WTC11 (cell line): ENCODE data around the gene GART. TPM values are rescaled to one million over a fixed set of nuclear protein-coding genes. Genes with fewer than 3 reads are reported as not detected.

Experiments used
- ATAC-seq: fragments of 200-7000 bp; cut with Tn5 transposase; 2 replicates; pipeline ENCODE4 v1.10.0; 2021; ENCODE audit warnings: mild to moderate bottlenecking, moderate library complexity
- CTCF ChIA-PET: fragments of 300-600 bp; sonication (Branson Sonifier 250); formaldehyde crosslinking; loops from one replicate; lab custom pipeline; 2021; ENCODE audit warnings: antibody characterized with exemption; lab: Charles Lee
- POLR2A ChIA-PET: fragments of 350-600 bp; sonication (Branson Sonifier 250); formaldehyde crosslinking; loops from one replicate; lab custom pipeline; 2021; ENCODE audit warnings: antibody characterized with exemption; lab: Charles Lee
- DNase-seq: peaks from one replicate; pipeline ENCODE4 v3.0.0; 2021; ENCODE audit warnings: low spot score
- H3K27ac Mint-ChIP-seq: 2 replicates; pipeline ENCODE4 v1.8.0; 2021; ENCODE audit warnings: mixed read lengths
- H3K27me3 Mint-ChIP-seq: 2 replicates; pipeline ENCODE4 v1.8.0; 2021; ENCODE audit warnings: low read depth, mild to moderate bottlenecking, moderate library complexity, mixed read lengths
- H3K36me3 Mint-ChIP-seq: 2 replicates; pipeline ENCODE4 v1.8.0; 2021; ENCODE audit warnings: mixed read lengths
- H3K4me1 Mint-ChIP-seq: 2 replicates; pipeline ENCODE4 v1.8.0; 2022; ENCODE audit warnings: mixed read lengths
- H3K4me3 Mint-ChIP-seq: 2 replicates; pipeline ENCODE4 v1.8.0; 2021; ENCODE audit warnings: mild to moderate bottlenecking, moderate library complexity, mixed read lengths
- H3K9me3 Mint-ChIP-seq: 2 replicates; pipeline ENCODE4 v1.8.0; 2021; ENCODE audit warnings: mixed read lengths
- AR ChIP-seq: fragments of 250-450 bp; sonication (Bioruptor Pico); IDR thresholded peaks from 2 replicates; pipeline ENCODE4 v1.9.0; 2021; ENCODE audit warnings: mild to moderate bottlenecking
- CBFB ChIP-seq: sonication (generic); formaldehyde crosslinking; IDR thresholded peaks from 2 replicates; pipeline ENCODE4 v1.8.1; 2022; ENCODE audit warnings: mild to moderate bottlenecking, low read depth, missing genetic modification reagents
- E2F4 ChIP-seq: sonication (generic); formaldehyde crosslinking; IDR thresholded peaks from 2 replicates; pipeline ENCODE4 v1.8.1; 2022; ENCODE audit warnings: low read depth, mild to moderate bottlenecking, moderate library complexity, missing genetic modification reagents, borderline replicate concordance
- ELF4 ChIP-seq: sonication (generic); formaldehyde crosslinking; IDR thresholded peaks from 2 replicates; pipeline ENCODE4 v1.8.1; 2022; ENCODE audit warnings: low read depth, mild to moderate bottlenecking, moderate library complexity, missing genetic modification reagents
- FOXP1 ChIP-seq: sonication (generic); formaldehyde crosslinking; IDR thresholded peaks from 2 replicates; pipeline ENCODE4 v1.8.0; 2022; ENCODE audit warnings: missing genetic modification reagents, mild to moderate bottlenecking, moderate library complexity, borderline replicate concordance
- GTF2I ChIP-seq: fragments of 250-450 bp; sonication (Bioruptor Pico); conservative IDR thresholded peaks from 2 replicates; pipeline ENCODE4 v1.4.0; 2021; ENCODE audit warnings: mild to moderate bottlenecking
- OVOL2 ChIP-seq: fragments of 250-450 bp; sonication (Bioruptor Pico); IDR thresholded peaks from 2 replicates; pipeline ENCODE4 v1.9.0; 2021; ENCODE audit warnings: mild to moderate bottlenecking, borderline replicate concordance
- PREB ChIP-seq: sonication (generic); formaldehyde crosslinking; IDR thresholded peaks from 2 replicates; pipeline ENCODE4 v1.8.1; 2022; ENCODE audit warnings: mild to moderate bottlenecking, missing genetic modification reagents, moderate library complexity, borderline replicate concordance
- PRRX2 ChIP-seq: fragments of 250-450 bp; sonication (Bioruptor Pico); IDR thresholded peaks from 2 replicates; pipeline ENCODE4 v1.8.0; 2021; ENCODE audit warnings: mild to moderate bottlenecking
- SMAD3 ChIP-seq: sonication (generic); formaldehyde crosslinking; IDR thresholded peaks from 2 replicates; pipeline ENCODE4 v1.8.0; 2022; ENCODE audit warnings: missing genetic modification reagents, mild to moderate bottlenecking, borderline replicate concordance
- ZNF219 ChIP-seq: sonication (generic); formaldehyde crosslinking; IDR thresholded peaks from 2 replicates; pipeline ENCODE4 v1.8.0; 2023; ENCODE audit warnings: missing genetic modification reagents, mild to moderate bottlenecking, borderline replicate concordance
- ZNF232 ChIP-seq: sonication (generic); formaldehyde crosslinking; IDR thresholded peaks from 2 replicates; pipeline ENCODE4 v1.8.0; 2022; ENCODE audit warnings: mild to moderate bottlenecking, missing genetic modification reagents
- ZNF532 ChIP-seq: fragments of 250-450 bp; sonication (Bioruptor Pico); IDR thresholded peaks from 2 replicates; pipeline ENCODE4 v1.9.0; 2021; ENCODE audit warnings: mild to moderate bottlenecking, borderline replicate concordance
- ZNF671 ChIP-seq: fragments of 250-450 bp; sonication (Bioruptor Pico); IDR thresholded peaks from 2 replicates; pipeline ENCODE4 v1.8.0; 2021; ENCODE audit warnings: mild to moderate bottlenecking
- total RNA-seq: library from RNA; stranded (reverse); gene quantifications from 3 replicates; pipeline ENCODE4 v1.2.3, GENCODE V29; 2021
- TF ChIP-seq, protein P1 (sequence below): sonication (generic); formaldehyde crosslinking; IDR thresholded peaks from 2 replicates; pipeline ENCODE4 v1.8.0; 2022; ENCODE audit warnings: mild to moderate bottlenecking, missing genetic modification reagents
- TF ChIP-seq, protein P2 (sequence below): sonication (generic); formaldehyde crosslinking; IDR thresholded peaks from 2 replicates; pipeline ENCODE4 v1.8.0; 2023; ENCODE audit warnings: missing genetic modification reagents
- TF ChIP-seq, protein P3 (sequence below): sonication (generic); formaldehyde crosslinking; IDR thresholded peaks from 2 replicates; pipeline ENCODE4 v1.8.1; 2023; ENCODE audit warnings: mild to moderate bottlenecking, missing genetic modification reagents, moderate library complexity
- TF ChIP-seq, protein P4 (sequence below): sonication (generic); formaldehyde crosslinking; IDR thresholded peaks from 2 replicates; pipeline ENCODE4 v1.8.1; 2023; ENCODE audit warnings: mild to moderate bottlenecking, missing genetic modification reagents, moderate library complexity

GART gene
- total RNA-seq, 1 experiment from 2014 or later: 223 TPM

DNA sequence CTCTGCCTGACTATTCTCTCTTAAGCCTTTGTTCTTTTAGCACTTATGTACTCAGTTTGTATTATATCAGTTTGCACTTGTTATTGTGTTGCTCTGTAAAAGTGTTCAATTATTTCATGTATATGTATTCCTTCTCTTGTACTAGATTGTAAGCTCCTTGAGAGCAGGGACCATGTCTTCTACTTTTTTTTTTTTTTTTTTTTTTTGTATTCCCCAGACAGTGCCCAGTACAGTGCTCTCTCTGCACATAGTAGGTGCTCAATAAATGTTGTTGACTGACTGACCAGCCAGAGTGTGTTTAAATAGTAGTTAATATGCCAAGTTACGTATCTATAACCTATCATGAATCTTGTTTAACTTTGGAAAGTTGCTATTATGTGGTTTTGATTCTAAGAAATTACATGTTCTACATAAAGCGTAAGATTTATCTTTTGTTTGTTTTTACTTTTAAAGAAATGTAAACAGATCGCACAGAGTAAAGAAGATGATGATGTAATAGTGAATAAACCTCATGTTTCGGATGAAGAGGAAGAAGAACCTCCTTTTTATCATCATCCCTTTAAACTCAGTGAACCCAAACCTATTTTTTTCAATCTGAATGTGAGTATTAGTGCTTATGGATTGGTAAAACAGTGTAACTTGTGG is 17.0 kb upstream of the GART start:
- no peak for ATAC-seq
- peaks cover 77% of the 10 kb centered on the region for H3K36me3 Mint-ChIP-seq
- TF ChIP-seq, protein P1, sequence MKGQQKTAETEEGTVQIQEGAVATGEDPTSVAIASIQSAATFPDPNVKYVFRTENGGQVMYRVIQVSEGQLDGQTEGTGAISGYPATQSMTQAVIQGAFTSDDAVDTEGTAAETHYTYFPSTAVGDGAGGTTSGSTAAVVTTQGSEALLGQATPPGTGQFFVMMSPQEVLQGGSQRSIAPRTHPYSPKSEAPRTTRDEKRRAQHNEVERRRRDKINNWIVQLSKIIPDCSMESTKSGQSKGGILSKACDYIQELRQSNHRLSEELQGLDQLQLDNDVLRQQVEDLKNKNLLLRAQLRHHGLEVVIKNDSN (CRISPR knock-in tag): no peak
- TF ChIP-seq OVOL2 (CRISPR knock-in tag) (no peak), GTF2I (CRISPR knock-in tag) (no peak), PRRX2 (no peak), CBFB (CRISPR knock-in tag) (no peak), E2F4 (CRISPR knock-in tag) (no peak), ELF4 (no peak), ZNF532 (CRISPR knock-in tag) (no peak), SMAD3 (no peak), AR (CRISPR knock-in tag) (no peak), PREB (CRISPR knock-in tag) (no peak), ZNF671 (CRISPR knock-in tag) (no peak), ZNF232 (CRISPR knock-in tag) (no peak), ZNF219 (CRISPR knock-in tag) (no peak), FOXP1 (no peak)
- TF ChIP-seq, protein P2, sequence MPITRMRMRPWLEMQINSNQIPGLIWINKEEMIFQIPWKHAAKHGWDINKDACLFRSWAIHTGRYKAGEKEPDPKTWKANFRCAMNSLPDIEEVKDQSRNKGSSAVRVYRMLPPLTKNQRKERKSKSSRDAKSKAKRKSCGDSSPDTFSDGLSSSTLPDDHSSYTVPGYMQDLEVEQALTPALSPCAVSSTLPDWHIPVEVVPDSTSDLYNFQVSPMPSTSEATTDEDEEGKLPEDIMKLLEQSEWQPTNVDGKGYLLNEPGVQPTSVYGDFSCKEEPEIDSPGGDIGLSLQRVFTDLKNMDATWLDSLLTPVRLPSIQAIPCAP (CRISPR knock-in tag): no peak
- TF ChIP-seq, protein P3, sequence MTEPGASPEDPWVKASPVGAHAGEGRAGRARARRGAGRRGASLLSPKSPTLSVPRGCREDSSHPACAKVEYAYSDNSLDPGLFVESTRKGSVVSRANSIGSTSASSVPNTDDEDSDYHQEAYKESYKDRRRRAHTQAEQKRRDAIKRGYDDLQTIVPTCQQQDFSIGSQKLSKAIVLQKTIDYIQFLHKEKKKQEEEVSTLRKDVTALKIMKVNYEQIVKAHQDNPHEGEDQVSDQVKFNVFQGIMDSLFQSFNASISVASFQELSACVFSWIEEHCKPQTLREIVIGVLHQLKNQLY (CRISPR knock-in tag): no peak
- TF ChIP-seq, protein P4, sequence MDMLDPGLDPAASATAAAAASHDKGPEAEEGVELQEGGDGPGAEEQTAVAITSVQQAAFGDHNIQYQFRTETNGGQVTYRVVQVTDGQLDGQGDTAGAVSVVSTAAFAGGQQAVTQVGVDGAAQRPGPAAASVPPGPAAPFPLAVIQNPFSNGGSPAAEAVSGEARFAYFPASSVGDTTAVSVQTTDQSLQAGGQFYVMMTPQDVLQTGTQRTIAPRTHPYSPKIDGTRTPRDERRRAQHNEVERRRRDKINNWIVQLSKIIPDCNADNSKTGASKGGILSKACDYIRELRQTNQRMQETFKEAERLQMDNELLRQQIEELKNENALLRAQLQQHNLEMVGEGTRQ: no peak
- TF ChIP-seq, all 79 proteins: peak for 0
- H3K4me3 Mint-ChIP-seq: no peak overlapping the region
- H3K4me1 Mint-ChIP-seq: no peaks in the 10 kb centered on the region
- ChIA-PET POLR2A (no interaction called here), CTCF (no interaction called here)
- H3K27ac Mint-ChIP-seq: no peak overlapping the region
- H3K9me3 Mint-ChIP-seq: no peaks in the 10 kb centered on the region
- DNase-seq: no peak
- H3K27me3 Mint-ChIP-seq: no peaks in the 10 kb centered on the region
